Measurements from ENCODE around the gene COPS7A.

The COPS7A gene

DNA sequence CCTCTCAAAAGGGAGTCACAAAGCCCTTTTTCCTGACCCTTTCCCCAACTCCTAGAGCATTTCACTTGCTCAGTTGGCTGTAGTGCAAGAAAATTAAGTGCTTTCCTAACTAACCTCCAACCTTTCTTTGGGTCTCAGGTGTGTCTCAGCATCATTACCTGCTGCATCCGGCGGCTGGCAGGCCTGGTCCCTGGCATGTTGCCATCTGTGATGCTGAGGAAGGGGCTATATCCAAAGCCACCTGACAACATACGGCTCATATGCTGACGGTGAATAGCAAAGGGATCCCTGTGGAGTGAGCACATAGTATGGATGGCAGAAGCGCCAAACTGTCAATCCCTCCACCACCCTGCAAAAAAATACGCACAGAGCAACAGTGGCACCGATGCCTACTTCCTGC is 27.9 kb downstream of the COPS7A start:
- DNase-seq (ENCODE audit: low read depth in 2 of 2) = no peak

DNA sequence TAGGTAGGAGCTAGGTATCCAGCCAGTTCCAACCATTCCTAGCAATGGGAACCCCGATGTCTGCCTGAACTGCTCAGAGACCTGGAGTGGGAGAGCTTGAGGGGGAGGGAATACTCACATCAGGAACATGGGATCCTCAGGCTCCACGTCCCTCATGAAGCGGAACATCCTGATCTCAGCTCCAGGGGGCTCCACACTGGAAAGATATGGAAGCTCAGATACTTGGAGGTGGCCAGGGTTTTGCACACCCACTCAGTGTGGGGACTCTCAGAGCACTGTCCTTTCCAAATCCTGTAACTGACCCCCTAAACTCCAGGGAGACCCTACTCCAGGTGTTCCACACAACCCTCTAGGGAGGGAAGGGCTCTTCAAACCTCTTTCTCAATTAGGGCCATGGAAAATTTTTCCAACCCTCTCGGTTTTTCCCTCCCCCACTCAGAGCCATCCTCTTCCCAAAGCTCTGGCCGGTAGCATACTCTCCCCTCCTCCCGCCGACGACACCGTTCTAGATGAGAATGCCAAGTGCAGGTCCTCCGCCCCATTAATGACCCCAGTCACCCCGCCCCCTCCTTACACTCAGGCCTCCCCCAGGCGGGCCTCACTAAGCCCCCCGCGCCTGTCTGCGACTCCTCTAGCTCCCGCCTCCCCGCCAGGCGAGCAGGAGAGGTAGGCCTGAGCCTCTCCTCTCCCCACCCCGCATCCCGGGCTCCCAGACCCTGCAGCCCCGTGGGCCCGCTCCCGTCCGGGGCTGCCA is 28.5 kb downstream of the COPS7A start:
- no peak for DNase-seq (ENCODE audit: low read depth in 2 of 2)

DNA sequence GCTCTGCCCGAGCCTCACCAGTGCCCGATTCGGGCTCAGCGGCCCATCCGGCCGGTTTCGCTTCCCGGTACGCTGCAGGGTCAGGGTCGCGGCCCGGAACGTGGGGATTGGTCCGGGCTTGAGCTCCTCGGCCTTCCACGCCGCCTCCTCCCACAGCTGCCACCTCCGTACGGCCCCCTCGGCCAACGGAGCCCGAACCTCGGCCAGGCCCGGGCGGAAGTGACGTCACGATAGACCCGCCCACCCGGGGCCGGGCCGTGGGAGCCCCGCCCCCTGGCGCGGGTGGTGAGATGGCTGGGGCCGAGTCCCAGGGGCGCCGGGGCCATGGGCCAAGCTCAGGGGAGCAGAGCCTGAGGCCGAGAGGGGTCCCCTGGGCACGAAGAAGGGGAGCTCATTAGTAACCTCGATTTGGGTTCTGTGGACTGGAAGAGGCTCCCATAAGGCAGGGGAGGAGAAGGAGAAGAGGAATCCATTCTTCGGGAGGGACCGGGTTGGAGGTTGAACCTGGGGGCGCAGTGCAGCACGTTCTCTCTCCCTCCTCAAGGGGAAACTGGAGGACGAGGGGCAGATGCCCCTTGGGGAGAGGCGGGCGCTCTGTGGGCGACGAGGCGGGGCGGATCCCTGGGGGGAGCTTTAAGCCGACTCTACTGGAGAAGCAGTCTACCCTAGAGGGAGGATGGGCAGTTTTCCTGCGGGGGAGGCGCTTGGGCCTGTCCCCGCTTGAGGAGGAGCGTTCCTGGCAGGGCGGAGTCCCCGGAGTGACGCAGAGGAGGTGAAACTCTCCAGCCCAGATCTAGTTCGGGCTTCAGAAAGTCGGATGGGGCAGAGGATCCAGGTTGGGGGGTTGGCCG is 29.3 kb downstream of the COPS7A start, which contains the start of gene MLF2:
Gene MLF2 (minus strand): TSS at position 221 of the 851 bp plus-strand sequence. CDS start 807 bp downstream, outside the sequence.
- DNase-seq (ENCODE audit: low read depth in 2 of 2) = peak; percentile 92 to 96

DNA sequence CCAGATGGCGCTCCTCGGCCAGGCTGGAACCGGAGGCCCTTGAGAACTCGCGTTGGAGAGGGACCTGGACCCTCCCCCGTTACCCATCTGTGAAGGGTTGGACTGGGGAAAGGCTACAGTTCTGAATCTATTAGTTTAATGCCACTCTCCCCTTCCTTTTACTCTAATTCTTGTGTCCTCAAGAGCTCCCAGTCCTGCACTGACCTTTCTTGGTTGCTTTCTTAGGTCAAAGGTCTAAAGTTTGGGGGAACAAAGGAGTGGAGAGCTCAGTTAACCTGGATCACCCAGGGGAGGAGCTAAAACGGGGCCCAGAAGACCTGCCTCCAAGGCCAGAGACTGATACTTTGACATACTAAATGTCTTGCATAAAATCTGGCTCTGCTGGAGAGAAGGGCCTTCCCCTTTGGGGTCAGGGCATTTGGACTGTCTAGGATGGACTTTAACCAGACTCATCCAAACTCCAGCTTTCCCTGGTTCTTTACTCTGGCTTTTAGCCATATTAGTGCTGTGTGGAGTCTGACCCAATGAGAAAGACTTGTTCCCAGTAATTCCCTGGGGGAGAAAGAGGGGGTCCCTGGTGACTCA is 30.0 kb downstream of the COPS7A start:
- DNase-seq (ENCODE audit: low read depth in 2 of 2) = no peak

DNA sequence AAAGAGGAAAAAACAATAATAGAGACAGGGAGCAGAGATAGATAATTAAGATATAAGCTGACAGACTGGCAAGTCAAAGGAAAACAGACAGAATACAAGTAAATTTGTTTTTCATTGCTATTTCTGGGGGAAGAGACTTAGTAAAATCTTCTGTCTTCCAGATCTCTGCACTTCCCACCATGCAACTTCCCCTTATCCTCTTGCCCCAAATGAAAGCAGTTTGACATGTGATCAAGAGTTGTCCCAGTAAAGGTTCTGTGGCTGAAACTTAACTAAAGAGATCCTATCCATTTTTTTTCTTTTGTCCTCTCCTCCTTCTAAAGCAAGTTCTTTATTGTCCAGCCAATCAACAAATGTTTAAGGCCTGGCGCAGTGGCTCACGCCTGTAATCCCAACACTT is 30.6 kb downstream of the COPS7A start:
- DNase-seq (ENCODE audit: low read depth in 2 of 2) = no peak

DNA sequence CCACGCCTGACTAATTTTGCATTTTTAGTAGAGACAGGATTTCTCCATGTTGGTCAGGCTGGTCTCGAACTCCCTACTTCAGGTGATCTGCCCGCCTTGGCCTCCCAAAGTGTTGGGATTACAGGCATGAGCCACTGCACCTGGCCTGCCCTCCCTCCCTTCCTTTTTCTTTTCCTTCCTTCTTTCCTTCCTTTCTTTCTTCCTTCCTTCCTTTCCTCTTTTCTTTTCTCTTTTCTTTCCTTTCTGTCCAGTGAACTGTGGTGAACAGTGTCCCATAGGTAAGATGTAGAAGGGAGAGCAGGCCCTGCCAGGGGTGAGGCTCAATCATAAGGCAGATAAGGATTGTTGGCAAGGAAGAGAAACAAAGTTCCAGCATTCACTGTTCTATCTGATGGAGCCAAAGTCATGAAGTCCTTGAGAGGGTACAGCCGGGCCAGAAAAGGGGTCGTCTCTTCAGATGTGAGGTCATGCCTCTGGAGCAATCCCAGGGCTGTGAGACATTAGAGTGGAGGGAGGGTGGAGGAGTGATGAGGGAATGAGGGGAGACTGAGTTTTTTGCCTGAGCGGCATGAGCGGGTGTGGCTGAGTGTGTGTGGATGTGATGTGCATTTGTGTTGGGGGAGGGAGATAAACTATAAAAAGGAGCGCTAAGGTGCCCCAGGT is 33.3 kb downstream of the COPS7A start:
- DNase-seq (ENCODE audit: low read depth in 2 of 2) = no peak

DNA sequence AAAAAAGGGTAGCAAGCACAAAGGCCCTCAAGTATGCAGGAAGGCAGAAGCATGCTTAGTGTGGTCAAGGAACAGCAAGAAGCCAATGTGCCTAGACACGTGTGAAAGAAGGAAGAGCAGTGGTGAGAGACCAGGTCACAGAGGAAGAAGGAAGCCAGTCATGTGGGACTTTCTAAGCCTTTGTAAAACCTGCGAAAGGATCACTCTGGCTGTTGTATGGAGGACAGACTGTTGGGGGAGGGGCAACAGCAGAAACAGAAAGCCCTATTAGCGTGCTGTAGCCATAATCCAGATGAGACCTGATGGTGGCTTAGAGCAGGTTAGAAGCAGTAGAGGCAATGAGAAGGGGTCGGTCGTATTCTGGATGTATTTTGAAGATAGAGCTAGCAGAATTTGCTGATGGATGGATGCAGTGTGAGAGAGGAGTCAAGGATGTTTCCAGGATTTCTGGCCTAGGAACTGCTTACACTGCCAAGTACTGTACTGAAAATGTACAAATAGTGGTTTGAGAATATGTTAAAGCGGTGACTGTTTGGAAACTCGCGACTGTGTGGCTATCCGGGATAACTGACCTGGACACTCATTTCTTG is 34.8 kb downstream of the COPS7A start:
- no peak for DNase-seq (ENCODE audit: low read depth in 2 of 2)

DNA sequence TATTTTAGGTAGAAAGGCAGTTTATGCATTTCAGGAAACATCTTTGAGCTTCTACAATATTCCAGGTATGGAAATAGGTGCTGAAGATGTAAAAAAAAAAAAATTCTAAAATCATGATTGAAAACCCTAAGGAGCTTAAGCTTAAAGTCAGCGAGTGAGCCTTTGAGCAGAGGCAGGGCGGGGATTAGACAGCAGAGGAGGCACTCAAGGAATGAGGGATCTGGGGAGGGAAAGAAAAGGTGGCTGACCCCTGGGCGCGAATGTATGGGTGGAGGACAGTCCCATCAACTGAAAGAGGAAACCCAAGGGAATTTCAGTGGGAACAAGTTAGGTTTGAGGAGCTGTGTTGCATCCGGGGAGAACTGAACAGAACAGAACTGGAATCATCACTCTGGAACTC is 35.9 kb downstream of the COPS7A start:
- DNase-seq (ENCODE audit: low read depth in 2 of 2) = no peak

DNA sequence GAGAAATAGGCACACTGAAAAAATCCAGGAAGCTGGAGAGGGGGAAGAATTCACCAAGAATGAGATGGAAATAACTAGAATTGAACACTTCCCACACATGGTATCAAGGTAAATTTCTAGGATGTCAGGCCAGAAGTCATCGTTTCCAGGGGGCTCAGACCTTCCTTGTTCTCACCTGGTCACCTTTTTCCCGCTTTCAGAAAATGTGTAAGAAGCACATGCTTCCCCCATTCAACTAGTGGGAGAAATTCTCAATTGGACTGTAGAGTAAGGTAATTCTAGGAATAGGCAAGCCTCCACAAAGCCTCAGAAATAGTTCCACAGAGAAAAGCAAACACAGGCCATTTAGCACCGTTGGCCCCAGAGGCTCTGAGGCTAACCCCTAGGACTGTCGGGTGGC is 39.5 kb downstream of the COPS7A start:
- no peak for DNase-seq (ENCODE audit: low read depth in 2 of 2)

DNA sequence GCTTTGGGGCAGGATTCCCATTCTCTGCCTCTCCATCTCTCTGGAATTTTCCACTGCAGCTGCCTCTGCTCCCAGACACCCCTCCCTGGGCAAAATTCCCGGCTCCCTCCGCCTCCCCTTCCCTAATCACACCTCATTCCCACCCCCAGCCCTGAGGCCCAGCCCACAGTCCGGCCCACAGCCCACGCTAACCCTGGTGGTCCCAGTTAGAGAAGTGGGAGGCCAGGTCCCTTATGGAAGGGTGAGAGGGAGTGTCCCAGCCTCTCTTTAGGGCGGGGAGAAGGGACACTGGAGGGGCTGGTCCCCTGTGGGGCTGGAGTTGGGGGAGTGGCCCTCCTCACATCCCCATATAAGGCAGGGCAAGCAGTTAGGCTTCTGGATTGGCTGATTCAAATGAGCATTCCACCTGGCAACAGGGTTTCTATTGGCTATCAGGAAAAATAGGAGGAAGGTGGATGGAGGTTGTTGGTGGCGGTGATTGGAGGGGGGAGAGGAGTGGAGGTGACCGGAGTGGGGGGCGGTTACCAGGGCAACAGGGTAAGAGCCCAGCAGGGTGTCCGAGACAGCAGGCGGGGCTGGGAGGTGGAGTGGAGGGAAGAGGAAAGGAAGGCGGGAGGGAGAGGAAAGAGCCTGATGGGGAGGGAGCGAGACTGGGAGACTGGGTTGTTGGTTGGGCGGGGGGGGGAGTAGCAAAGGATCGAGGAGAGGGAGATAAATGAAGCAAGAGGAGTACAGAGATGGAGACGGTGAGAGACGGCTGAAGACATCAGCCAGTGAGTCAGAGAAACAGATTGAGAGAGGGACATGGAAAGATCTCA is 40.4 kb downstream of the COPS7A start:
- no peak for DNase-seq (ENCODE audit: low read depth in 2 of 2)

DNA sequence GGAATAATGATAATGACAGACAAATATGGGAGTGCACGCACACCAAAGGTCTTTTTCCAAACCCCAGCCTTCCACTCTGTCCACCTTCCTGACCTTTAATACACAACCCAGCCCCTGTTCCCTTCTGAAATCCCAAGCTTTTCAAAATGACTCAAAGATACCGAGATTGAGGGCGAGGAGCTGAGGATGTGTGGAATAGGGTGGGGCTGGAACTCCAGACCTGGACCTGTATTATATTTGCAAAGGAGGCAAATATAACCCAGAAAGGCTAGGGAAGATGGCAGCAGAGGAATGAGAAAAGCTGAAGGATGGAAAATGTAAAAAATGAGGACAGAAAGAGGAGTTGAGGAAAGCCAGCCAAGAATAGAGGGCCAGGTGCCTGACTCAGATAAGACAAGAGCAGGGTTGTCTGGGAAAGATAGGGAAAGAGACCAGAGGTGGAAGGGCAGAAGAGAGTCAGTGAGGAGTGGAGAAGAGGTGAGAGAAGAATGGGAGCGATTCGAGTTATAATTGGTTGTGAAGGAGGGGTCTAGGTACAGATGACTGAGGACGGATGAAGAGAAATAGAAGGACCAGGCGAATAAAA is 41.3 kb downstream of the COPS7A start:
- DNase-seq (ENCODE audit: low read depth in 2 of 2) = no peak

DNA sequence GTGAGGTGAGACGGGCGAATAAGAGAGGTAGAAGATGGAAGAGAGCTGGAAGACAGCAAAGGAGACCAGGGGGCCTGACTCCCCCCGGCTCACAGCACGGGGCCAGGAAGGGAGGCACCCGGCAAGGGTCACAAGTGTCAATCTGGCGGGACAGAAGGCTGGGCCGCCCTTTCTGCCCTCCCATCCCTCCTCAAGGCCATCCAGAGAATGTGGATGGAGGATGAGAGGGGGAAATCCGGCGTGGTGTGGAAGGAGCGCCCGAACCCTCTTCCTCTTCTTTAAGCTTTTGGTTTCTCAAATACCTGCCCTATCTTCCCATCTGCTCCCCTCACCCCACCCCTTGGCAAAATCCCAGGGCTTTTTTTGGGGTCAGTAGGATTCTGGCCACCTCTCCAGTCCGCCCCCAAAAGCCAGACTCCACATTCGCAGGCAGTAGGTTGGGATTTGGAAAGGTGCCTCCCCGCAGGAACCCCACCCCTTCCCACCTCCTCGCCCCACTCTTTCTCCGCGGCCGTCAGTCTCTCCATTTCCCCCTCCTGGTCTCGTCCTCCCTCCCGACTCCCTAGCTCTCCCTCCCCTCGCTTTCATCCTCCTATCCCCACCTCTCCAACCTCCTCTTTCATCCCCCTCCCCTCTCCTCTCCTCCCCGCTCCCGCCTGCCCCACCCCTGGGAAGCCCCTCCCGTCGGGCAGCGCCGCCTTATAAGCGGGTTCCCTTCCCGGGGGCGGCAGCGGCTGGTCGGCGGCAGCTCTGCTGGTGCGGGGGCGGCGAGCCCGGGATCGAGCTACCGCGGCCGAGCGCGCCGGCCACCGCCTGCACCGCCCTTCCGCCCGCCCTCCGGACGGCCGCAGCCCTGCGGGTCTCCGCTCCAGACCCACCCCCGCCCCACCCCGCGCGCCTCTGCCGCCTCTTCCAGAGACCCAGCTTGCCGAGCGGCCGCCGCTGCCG is 42.1 kb downstream of the COPS7A start, which contains the start of gene PTMS:
Gene PTMS (plus strand): TSS at position 730 of the 948 bp plus-strand sequence. CDS start 343 bp downstream, outside the sequence.
- DNase-seq (ENCODE audit: low read depth in 2 of 2) = no peak

DNA sequence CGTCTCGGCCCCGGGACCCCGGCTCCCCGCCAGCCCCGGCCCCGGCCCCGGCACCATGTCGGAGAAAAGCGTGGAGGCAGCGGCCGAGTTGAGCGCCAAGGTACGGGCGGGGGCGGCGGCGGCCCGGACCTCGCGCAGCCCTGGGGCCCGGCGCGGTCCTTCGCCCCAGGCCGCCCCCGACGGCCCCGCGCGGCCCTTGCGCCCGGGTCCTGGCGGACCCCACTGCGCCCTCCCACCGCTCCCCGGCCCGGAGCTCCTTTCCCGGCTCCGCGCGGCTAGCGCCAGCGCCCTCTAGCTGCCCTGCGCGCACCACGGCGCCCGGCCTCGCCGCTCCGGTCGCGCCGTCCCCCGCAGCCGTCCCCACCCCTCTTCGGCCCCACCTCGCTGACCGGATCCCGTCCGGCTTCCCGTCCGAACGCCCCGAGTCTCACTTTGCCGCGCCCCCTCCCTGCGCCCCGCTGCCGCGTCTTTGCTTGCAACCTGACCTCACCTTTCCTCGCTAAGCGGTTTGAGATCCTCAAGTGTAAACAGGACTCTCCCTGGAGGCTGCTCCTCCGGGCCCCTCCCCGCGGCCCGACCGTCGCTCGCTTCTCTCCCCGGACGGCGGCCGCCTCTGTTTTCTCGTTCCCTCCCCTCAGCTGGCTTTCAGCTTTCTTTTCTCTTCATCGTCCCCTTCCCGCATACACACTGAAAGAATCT is 43.0 kb downstream of the COPS7A start:
- peak in 1 of 2 donors; percentile 17 for DNase-seq (ENCODE audit: low read depth in 2 of 2)

DNA sequence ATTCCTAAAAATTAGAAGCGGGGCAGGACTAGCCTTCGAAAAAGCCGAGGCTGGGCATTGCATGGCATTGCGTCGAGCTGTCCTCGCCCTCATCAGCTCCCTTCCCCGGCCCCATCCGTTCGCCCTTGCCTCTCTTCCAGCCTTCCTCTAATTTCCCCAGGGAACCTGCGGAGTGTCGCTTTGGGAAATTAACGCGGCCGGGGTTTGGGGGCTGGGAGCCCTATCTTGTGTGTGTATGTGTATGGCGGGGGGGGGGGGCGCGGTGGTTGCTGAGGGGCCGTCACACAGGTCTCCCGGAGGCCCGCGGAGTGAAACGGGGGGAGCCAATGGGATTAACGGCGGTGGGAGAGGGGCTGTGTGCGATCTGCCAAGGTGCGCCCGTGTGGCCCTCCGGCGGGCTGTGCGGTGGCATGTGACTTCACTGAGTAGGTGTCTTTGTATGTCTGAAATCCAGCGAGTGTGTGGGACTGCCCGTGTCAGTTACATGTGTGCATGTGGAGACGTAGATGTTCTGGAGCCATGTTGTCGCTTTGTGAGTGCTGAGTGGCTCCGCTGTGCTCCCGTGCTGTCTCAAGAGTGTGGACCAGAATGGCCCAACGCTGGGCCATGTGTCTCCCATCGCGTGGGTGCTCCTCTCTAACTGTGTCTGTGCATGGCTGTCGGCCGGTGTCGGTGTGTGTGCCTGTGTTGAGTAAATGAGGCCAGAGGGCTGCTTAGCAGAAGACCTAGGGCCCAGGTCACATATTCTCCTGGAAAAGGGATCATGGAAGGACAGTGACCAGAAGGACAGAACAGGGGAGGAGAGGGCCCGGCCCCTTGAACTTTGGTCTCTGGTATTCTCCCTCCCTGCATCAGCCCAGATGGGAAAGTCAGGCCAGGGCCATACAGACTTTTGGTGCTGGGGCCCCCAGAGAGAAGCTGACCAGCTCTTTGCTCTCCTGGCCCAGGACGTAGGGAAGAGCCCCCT is 43.8 kb downstream of the COPS7A start:
- DNase-seq (ENCODE audit: low read depth in 2 of 2) = no peak

DNA sequence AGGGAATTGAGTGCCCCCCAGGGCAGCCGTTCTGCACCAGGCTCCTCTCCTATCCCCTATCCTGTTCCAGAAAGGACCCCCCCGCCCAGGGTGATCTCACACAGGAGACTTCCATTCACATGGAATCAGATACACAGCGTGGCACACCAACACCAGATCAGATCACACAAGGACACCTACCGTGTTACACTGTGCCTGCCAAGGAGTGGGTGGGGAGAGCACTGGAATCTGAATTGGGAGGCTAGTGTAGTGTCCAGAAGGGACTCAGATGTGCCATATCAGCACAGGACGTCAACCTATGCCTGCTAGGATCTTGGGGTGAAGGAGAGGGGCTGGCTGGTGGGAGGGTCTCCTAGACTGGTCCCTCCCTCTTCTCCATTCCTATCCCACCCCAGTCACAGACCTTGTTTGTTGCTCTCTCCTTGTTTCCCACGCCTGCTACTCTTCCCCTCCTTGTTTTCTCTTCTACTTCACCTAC is 44.6 kb downstream of the COPS7A start:
- DNase-seq (ENCODE audit: low read depth in 2 of 2) = no peak

DNA sequence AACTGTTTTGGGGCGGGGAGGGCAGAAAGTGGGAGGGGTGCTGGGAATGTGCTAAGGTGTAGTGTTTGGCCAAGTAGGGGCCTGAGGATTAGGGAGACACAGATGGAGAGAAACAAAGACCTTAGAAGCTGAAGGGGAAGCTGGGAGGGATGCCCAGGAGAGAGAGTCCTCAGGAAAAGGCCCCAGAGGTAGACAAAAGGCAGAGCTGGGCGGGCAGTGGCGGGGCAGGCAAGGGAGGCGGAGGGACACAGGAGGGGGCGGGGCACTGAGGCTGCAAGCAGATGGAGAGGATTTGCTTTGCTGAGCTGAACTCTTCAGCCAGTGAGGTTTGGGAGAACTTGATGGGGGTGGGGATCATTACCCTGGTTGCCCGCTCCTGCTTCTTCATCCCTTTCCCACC is 45.1 kb downstream of the COPS7A start:
- no peak for DNase-seq (ENCODE audit: low read depth in 2 of 2)

DNA sequence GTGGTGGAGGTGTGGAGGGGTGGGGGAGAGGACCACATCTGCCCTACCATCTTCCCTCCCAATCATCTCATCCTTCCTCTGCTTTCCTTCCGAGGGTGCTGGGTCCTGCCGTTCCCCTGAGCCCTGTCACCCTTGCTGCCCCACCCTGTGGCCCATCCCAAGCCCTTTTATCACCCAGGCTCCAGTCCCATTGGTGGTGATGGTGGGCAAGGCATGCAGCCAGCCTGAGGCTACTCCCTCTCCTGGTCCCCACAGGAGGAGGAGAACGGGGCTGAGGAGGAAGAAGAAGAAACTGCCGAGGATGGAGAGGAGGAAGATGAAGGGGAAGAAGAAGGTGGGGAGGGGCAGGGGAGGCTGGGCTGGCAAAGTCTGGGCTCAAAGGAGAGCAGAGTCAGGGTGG is 45.8 kb downstream of the COPS7A start:
- no peak for DNase-seq (ENCODE audit: low read depth in 2 of 2)

All from stimulated activated CD8-positive, alpha-beta memory T cell treated with anti-CD3 and anti-CD28 coated beads, Interleukin-15, amount 100 ng/mL, for 4 hours (primary cell).